SK-N-SH treated with all-trans-retinoic acid at 6 μM for 48 hours (cell line): ENCODE measurements around the gene LPIN1.

ENCODE experiments used
- CSDC2 ChIP-seq: fragments of 250-450 bp; sonication (Bioruptor Pico); IDR thresholded peaks from 2 replicates; pipeline ENCODE4 v1.5.0; 2020; ENCODE audit warnings: mild to moderate bottlenecking, moderate library complexity
- GLIS3 ChIP-seq: fragments of 250-450 bp; sonication (Bioruptor Pico); IDR thresholded peaks from 2 replicates; pipeline ENCODE4 v1.5.0; 2020; ENCODE audit warnings: mild to moderate bottlenecking, moderate library complexity
- ISL1 ChIP-seq: fragments of 250-450 bp; sonication (Bioruptor Pico); IDR thresholded peaks from 2 replicates; pipeline ENCODE4 v2.1.2; 2022; ENCODE audit warnings: mild to moderate bottlenecking, moderate library complexity
- OSR1 ChIP-seq: fragments of 250-450 bp; sonication (Bioruptor Pico); IDR thresholded peaks from 2 replicates; pipeline ENCODE4 v1.8.0; 2022; ENCODE audit warnings: moderate library complexity, mild to moderate bottlenecking, inconsistent platforms
- TOX ChIP-seq: fragments of 250-450 bp; sonication (Bioruptor Pico); IDR thresholded peaks from 2 replicates; pipeline ENCODE4 v1.8.0; 2021; ENCODE audit warnings: mild to moderate bottlenecking, moderate library complexity, borderline replicate concordance
- ZC3H10 ChIP-seq: fragments of 250-450 bp; sonication (Bioruptor Pico); IDR thresholded peaks from 2 replicates; pipeline ENCODE4 v1.5.1; 2021; ENCODE audit warnings: mild to moderate bottlenecking, moderate library complexity
- ZNF565 ChIP-seq: fragments of 450-650 bp; formaldehyde crosslinking; conservative IDR thresholded peaks from 2 replicates; pipeline ENCODE4 v1.5.0; 2020; ENCODE audit warnings: low read depth, mild to moderate bottlenecking, moderate library complexity
- TF ChIP-seq, protein P1 (sequence below): fragments of 250-450 bp; sonication (Bioruptor Pico); IDR thresholded peaks from 2 replicates; pipeline ENCODE4 v1.5.0; 2020; ENCODE audit warnings: mild to moderate bottlenecking, moderate library complexity
- TF ChIP-seq, protein P2 (sequence below): fragments of 250-450 bp; sonication (Bioruptor Pico); IDR thresholded peaks from 2 replicates; pipeline ENCODE4 v1.5.1; 2021; ENCODE audit warnings: mild to moderate bottlenecking, moderate library complexity

DNA sequence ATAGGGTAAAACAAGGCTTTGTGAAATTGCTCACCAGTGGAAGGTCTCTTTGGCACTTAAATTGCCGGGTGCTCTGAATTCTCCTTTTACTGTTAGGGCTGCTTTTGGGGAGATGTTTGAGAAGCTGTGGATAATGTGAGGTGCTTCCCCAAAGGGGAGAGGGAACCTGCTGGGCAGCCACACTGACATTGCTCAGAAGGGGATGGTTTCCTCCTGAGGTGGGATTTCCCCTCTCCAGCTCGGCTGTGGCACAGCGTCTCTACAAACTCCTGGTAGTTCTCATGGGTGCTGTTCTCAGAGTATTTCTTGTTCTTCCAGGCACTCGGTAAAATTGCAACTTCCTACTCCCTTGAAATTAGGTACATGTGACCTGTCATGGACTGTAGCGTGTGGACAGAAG lies 124.2 kb downstream of the LPIN1 start:
- no peak for TF ChIP-seq CSDC2 (CRISPR knock-in tag)
- TF ChIP-seq GLIS3 (CRISPR knock-in tag) = no peak
- TF ChIP-seq ZNF565 (CRISPR knock-in tag) = no peak
- TF ChIP-seq ISL1 (CRISPR knock-in tag) = no peak
- TF ChIP-seq OSR1 (CRISPR knock-in tag) = no peak
- TF ChIP-seq TOX = no peak
- TF ChIP-seq, protein P1, sequence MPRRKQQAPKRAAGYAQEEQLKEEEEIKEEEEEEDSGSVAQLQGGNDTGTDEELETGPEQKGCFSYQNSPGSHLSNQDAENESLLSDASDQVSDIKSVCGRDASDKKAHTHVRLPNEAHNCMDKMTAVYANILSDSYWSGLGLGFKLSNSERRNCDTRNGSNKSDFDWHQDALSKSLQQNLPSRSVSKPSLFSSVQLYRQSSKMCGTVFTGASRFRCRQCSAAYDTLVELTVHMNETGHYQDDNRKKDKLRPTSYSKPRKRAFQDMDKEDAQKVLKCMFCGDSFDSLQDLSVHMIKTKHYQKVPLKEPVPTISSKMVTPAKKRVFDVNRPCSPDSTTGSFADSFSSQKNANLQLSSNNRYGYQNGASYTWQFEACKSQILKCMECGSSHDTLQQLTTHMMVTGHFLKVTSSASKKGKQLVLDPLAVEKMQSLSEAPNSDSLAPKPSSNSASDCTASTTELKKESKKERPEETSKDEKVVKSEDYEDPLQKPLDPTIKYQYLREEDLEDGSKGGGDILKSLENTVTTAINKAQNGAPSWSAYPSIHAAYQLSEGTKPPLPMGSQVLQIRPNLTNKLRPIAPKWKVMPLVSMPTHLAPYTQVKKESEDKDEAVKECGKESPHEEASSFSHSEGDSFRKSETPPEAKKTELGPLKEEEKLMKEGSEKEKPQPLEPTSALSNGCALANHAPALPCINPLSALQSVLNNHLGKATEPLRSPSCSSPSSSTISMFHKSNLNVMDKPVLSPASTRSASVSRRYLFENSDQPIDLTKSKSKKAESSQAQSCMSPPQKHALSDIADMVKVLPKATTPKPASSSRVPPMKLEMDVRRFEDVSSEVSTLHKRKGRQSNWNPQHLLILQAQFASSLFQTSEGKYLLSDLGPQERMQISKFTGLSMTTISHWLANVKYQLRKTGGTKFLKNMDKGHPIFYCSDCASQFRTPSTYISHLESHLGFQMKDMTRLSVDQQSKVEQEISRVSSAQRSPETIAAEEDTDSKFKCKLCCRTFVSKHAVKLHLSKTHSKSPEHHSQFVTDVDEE (CRISPR knock-in tag) = no peak
- TF ChIP-seq, protein P2, sequence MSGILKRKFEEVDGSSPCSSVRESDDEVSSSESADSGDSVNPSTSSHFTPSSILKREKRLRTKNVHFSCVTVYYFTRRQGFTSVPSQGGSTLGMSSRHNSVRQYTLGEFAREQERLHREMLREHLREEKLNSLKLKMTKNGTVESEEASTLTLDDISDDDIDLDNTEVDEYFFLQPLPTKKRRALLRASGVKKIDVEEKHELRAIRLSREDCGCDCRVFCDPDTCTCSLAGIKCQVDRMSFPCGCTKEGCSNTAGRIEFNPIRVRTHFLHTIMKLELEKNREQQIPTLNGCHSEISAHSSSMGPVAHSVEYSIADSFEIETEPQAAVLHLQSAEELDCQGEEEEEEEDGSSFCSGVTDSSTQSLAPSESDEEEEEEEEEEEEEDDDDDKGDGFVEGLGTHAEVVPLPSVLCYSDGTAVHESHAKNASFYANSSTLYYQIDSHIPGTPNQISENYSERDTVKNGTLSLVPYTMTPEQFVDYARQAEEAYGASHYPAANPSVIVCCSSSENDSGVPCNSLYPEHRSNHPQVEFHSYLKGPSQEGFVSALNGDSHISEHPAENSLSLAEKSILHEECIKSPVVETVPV (CRISPR knock-in tag) = no peak
- TF ChIP-seq ZC3H10 (CRISPR knock-in tag) = no peak
